Glutamatergic neuron (in vitro differentiated cells): ENCODE data around the gene ENTPD2. TPM values are rescaled to one million over a fixed set of nuclear protein-coding genes. Genes with fewer than 3 reads are reported as not detected.
A peak's percentile ranks its signal among the peaks of the same experiment; 100 is the strongest.
"Not testable (repeated sequence)": the region's sequence is repeated elsewhere in the genome, so short reads cannot be mapped to it uniquely, and the experiment has no call there.

Experiments used
- DNase-seq: peaks from one replicate; pipeline ENCODE4 v3.0.0; 2022
- H3K27ac Mint-ChIP-seq: one replicate; pipeline ENCODE4 v1.8.0; 2020; ENCODE audit warnings: mild to moderate bottlenecking, mixed read lengths, inconsistent platforms; ENCODE audit not compliant: unreplicated experiment
- H3K27me3 Mint-ChIP-seq: one replicate; pipeline ENCODE4 v1.8.0; 2020; ENCODE audit warnings: mild to moderate bottlenecking, moderate library complexity, mixed read lengths, inconsistent platforms; ENCODE audit not compliant: unreplicated experiment
- H3K36me3 Mint-ChIP-seq: one replicate; pipeline ENCODE4 v1.8.0; 2020; ENCODE audit warnings: mild to moderate bottlenecking, mixed read lengths, inconsistent platforms; ENCODE audit not compliant: unreplicated experiment
- H3K4me1 Mint-ChIP-seq: one replicate; pipeline ENCODE4 v1.8.0; 2020; ENCODE audit warnings: mild to moderate bottlenecking, low read depth, mixed read lengths, inconsistent platforms; ENCODE audit not compliant: unreplicated experiment
- H3K4me3 Mint-ChIP-seq: one replicate; pipeline ENCODE4 v1.8.0; 2020; ENCODE audit warnings: mild to moderate bottlenecking, mixed read lengths, inconsistent platforms; ENCODE audit not compliant: unreplicated experiment
- H3K9me3 Mint-ChIP-seq: one replicate; pipeline ENCODE4 v1.8.0; 2020; ENCODE audit warnings: mild to moderate bottlenecking, moderate library complexity, mixed read lengths, inconsistent platforms; ENCODE audit not compliant: unreplicated experiment
- CTCF ChIP-seq: fragments of 200-600 bp; sonication (generic); IDR thresholded peaks from one replicate; pipeline ENCODE4 v1.5.0; 2021; ENCODE audit not compliant: partially characterized antibody, unreplicated experiment
- total RNA-seq: library from RNA; stranded (reverse); fragmentation: NEBNext Ultra II Directional; extraction: Animal tissue kit (Norgen Biotek cat#: 25700); gene quantifications from one replicate; pipeline ENCODE4 v1.2.1, GENCODE V29; 2021; ENCODE audit not compliant: unreplicated experiment

The ENTPD2 gene
- total RNA-seq, 1 donor from 2014 or later: 0.69 TPM

- TF ChIP-seq CTCF: no peak
- Mint-ChIP-seq H3K36me3 (no peaks in the 10 kb centered on the region), H3K27ac (no peak overlapping the region), H3K9me3 (peaks cover 2% of the 10 kb centered on the region), H3K27me3 (peaks cover 3% of the 10 kb centered on the region), H3K4me1 (peaks cover 2% of the 10 kb centered on the region), H3K4me3 (no peak overlapping the region)
- DNase-seq: no peak
Measured at GRCh38 chr9:137007816-137008270, 46.0 kb downstream of the ENTPD2 start.

DNA sequence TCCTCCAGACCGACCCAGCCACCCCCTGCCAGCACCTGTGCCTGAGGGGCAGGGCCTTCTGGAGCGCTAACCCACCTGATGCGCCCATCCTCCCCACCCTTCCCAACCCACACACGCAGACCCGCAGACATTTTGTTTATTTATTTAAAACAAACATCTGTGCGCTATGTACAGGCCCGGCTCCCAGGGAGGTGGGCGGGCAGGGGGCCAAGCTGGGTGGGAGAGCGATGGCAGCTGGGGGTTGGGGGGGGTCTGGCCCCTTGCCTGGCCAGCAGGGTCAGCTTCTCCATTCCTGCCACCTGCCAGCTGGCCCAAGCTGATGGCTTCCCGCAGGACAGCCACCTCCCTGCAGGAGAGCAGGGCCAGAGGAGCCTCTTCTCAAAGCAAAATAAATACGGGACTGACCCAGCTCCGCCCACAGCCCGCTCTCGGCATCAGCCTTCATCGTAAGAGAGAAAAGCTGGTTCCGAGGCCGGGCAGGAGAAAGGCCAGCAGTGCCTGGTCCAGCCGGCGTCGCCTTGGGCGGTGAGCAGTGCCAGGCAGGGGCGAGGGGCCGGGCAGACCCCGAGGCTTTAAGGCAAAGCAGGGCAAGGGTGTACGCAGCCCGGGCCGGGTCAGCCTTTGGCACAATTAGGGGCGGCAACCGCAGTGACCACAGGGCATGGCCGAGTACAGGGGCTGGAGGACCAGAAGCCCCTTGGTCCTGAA is 46.6 kb downstream of the ENTPD2 start:
- H3K4me1 Mint-ChIP-seq: peaks cover 2% of the 10 kb centered on the region
- H3K9me3 Mint-ChIP-seq: peaks cover 2% of the 10 kb centered on the region
- no peak overlapping the region for H3K4me3 Mint-ChIP-seq
- TF ChIP-seq CTCF: no peak
- DNase-seq: peak; percentile 56
- H3K27ac Mint-ChIP-seq: no peak overlapping the region
- peaks cover 3% of the 10 kb centered on the region for H3K27me3 Mint-ChIP-seq
- no peaks in the 10 kb centered on the region for H3K36me3 Mint-ChIP-seq

- no peak overlapping the region for H3K4me3 Mint-ChIP-seq
- H3K27ac Mint-ChIP-seq: no peak overlapping the region
- H3K27me3 Mint-ChIP-seq: peaks cover 3% of the 10 kb centered on the region
- TF ChIP-seq CTCF: no peak
- H3K4me1 Mint-ChIP-seq: peaks cover 2% of the 10 kb centered on the region
- H3K9me3 Mint-ChIP-seq: peaks cover 2% of the 10 kb centered on the region
- H3K36me3 Mint-ChIP-seq: no peaks in the 10 kb centered on the region
- no peak for DNase-seq
Measured at GRCh38 chr9:137006116-137007003, 47.5 kb downstream of the ENTPD2 start.

DNA sequence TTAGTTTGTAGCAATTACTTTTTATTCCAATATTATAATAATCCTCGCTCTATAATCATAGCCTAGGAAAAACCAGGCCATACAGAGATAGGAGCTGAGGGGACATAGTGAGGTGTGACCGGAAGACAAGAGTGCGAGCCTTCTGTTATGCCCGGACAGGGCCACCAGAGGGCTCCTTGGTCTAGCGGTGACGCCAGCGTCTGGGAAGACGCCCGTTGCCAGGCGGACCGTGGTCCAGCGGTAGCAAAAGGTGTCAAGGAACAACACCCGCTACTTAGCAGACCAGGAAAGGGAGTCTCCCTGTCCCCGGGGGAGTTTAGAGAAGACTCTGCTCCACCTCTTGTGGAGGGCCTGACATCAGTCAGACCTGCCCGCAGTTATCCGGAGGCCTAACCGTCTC is 49.6 kb downstream of the ENTPD2 start:
- peak; percentile 52 for DNase-seq
- H3K27ac Mint-ChIP-seq, H3K9me3 Mint-ChIP-seq, H3K4me1 Mint-ChIP-seq, H3K27me3 Mint-ChIP-seq, H3K4me3 Mint-ChIP-seq, H3K36me3 Mint-ChIP-seq: not testable (repeated sequence)
- peak; percentile 62 for TF ChIP-seq CTCF

GRCh38 chr9:137002646-137003041 is 51.2 kb downstream of the ENTPD2 start:
- TF ChIP-seq CTCF: no peak
- Mint-ChIP-seq H3K36me3 (no peaks in the 10 kb centered on the region), H3K4me3 (no peak overlapping the region), H3K9me3 (peaks cover 5% of the 10 kb centered on the region), H3K4me1 (peaks cover 2% of the 10 kb centered on the region), H3K27ac (no peak overlapping the region), H3K27me3 (peaks cover 4% of the 10 kb centered on the region)
- no peak for DNase-seq
